Measurements from ENCODE around the gene LRTM1. TPM values are rescaled to one million over a fixed set of nuclear protein-coding genes. Genes with fewer than 3 reads are reported as not detected.
A peak's percentile ranks its signal among the peaks of the same experiment; 100 is the strongest.

LRTM1 gene
- total RNA-seq, 1 donor from 2014 or later, result not detected

DNA sequence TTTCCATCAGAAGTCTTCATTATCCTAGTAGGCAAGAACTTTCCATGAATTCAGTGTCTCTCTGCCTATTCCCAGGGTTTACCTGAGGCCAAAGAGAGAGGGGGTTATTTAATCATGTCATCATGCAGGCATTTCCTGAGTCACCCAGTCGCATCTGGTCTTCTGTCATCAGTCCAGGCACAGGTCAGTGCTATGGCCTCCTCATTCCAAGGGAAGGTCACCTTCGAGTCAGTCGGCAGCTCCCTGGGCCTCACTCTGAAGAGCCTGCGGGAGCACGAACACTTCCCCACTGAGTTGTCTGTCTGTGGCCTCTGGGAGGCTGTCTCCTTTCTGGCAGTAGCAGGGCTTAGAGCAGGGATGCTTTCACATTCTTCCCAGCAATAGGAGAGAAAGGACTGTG lies 26.2 kb upstream of the LRTM1 start:
- Histone ChIP-seq H3K4me3 (no peak overlapping the region), H4K20me1 (ENCODE audit: low read depth) (no peaks in the 10 kb centered on the region), H3K27me3 (no peaks in the 10 kb centered on the region), H3K27ac (no peak overlapping the region), H2AFZ (replicated peaks) (no peak overlapping the region), H3F3A (ENCODE audit: low read depth) (peaks cover 11% of the 10 kb centered on the region), H3K9ac (no peak overlapping the region), H3K36me3 (no peaks in the 10 kb centered on the region), H3K4me1 (peaks cover 15% of the 10 kb centered on the region), H3K4me2 (no peak overlapping the region), H3K79me2 (ENCODE audit: low read depth) (no peaks in the 10 kb centered on the region), H3K9me3 (ENCODE audit: low read depth) (no peaks in the 10 kb centered on the region)
- peaks cover 46% of the 10 kb centered on the region for H3K4me1 Mint-ChIP-seq
- peaks cover under 1% of the 10 kb centered on the region for H3K27me3 Mint-ChIP-seq (ENCODE audit: insufficient read depth, low read depth)
- peak; percentile 20 for DNase-seq (ENCODE audit: low spot score)
- H3K9me3 Mint-ChIP-seq, result no peaks in the 10 kb centered on the region
- no peak overlapping the region for H3K4me3 Mint-ChIP-seq
- H3K36me3 Mint-ChIP-seq, result no peaks in the 10 kb centered on the region
- peak overlapping the region; percentile 46 for H3K27ac Mint-ChIP-seq
- TF ChIP-seq EZH2 (IDR thresholded peaks at IDR 0.05), result no peak
- no peak for TF ChIP-seq EZH2phosphoT487 (IDR thresholded peaks at IDR 0.05)
- TF ChIP-seq, protein P1, sequence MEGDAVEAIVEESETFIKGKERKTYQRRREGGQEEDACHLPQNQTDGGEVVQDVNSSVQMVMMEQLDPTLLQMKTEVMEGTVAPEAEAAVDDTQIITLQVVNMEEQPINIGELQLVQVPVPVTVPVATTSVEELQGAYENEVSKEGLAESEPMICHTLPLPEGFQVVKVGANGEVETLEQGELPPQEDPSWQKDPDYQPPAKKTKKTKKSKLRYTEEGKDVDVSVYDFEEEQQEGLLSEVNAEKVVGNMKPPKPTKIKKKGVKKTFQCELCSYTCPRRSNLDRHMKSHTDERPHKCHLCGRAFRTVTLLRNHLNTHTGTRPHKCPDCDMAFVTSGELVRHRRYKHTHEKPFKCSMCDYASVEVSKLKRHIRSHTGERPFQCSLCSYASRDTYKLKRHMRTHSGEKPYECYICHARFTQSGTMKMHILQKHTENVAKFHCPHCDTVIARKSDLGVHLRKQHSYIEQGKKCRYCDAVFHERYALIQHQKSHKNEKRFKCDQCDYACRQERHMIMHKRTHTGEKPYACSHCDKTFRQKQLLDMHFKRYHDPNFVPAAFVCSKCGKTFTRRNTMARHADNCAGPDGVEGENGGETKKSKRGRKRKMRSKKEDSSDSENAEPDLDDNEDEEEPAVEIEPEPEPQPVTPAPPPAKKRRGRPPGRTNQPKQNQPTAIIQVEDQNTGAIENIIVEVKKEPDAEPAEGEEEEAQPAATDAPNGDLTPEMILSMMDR (IDR thresholded peaks at IDR 0.05), result no peak

DNA sequence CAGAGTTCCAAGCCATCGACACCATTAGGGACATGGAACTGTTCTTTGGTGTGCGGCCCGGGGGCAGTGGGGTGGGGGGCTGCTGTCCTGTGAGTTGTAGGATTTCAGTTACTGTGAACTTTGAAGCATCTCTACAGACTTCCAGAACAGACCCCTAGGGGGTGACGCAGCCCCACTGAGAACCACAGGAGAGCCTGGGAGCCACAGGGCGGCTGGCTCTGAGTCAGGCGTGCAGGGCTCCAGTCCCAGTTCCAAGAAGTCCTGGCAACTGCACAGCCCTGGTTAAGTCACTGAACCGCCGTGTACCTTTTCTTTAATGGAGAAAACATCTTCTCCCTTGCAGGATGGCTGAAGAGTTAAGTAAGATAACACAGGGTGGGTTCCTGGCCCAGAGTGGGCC lies 23.5 kb upstream of the LRTM1 start:
- Mint-ChIP-seq H3K27me3 (ENCODE audit: insufficient read depth, low read depth) (peaks cover 5% of the 10 kb centered on the region), H3K4me1 (peaks cover 41% of the 10 kb centered on the region), H3K9me3 (no peaks in the 10 kb centered on the region), H3K4me3 (no peak overlapping the region), H3K27ac (no peak overlapping the region), H3K36me3 (no peaks in the 10 kb centered on the region)
- Histone ChIP-seq H3K9me3 (ENCODE audit: low read depth) (no peaks in the 10 kb centered on the region), H4K20me1 (ENCODE audit: low read depth) (no peaks in the 10 kb centered on the region), H2AFZ (replicated peaks) (no peak overlapping the region), H3F3A (ENCODE audit: low read depth) (peaks cover 11% of the 10 kb centered on the region), H3K4me2 (no peak overlapping the region), H3K4me3 (no peak overlapping the region), H3K36me3 (no peaks in the 10 kb centered on the region), H3K4me1 (peaks cover 15% of the 10 kb centered on the region), H3K79me2 (ENCODE audit: low read depth) (no peaks in the 10 kb centered on the region), H3K27ac (no peak overlapping the region), H3K27me3 (no peaks in the 10 kb centered on the region), H3K9ac (no peak overlapping the region)
- peak; percentile 74 for DNase-seq (ENCODE audit: low spot score)
- TF ChIP-seq, protein P1 (IDR thresholded peaks at IDR 0.05), result peak; percentile 66
- TF ChIP-seq EZH2 (IDR thresholded peaks at IDR 0.05), result no peak

DNA sequence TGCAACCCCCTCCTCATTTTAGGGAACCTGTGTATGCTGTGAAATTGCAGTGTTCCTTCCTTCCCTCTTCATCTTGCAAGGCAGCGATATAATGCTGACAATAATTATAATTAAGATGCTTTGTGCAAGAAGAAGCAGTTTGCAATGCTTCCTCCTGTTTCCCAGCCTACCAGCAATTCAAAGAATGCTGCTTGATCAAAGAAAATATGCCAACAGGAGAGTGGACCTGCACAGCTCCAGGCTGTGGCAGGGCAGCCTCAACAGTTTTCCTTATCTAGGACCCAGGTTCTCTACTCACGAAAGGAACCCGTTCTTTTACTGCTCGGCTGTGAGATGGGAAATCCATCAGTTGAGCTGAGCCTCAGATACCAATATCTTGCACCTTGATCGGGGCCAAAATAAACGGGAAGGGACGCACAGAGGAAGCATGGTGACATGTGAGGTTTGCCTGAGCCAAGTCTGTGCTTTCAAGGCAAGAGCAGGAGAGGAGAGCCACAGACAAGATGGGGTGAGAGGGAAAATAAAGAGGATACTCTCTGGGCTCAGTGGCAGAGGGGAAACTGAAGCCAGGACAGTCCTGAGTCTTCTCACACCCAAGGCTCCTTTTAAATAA lies 22.6 kb upstream of the LRTM1 start:
- H3K27me3 Mint-ChIP-seq (ENCODE audit: insufficient read depth, low read depth), result peaks cover 5% of the 10 kb centered on the region
- no peak overlapping the region for H3K9ac ChIP-seq

More for the DNA sequence above, 22.6 kb upstream of the LRTM1 start:
- TF ChIP-seq, protein P1 (IDR thresholded peaks at IDR 0.05), result no peak
- TF ChIP-seq EZH2phosphoT487 (IDR thresholded peaks at IDR 0.05), result no peak
- Histone ChIP-seq H4K20me1 (ENCODE audit: low read depth) (no peaks in the 10 kb centered on the region), H3F3A (ENCODE audit: low read depth) (peaks cover 11% of the 10 kb centered on the region), H3K27me3 (no peaks in the 10 kb centered on the region), H3K9me3 (ENCODE audit: low read depth) (no peaks in the 10 kb centered on the region), H2AFZ (replicated peaks) (no peak overlapping the region), H3K4me1 (peaks cover 21% of the 10 kb centered on the region), H3K4me2 (no peak overlapping the region), H3K4me3 (no peak overlapping the region), H3K36me3 (no peaks in the 10 kb centered on the region), H3K27ac (no peak overlapping the region), H3K79me2 (ENCODE audit: low read depth) (no peaks in the 10 kb centered on the region)
- Mint-ChIP-seq H3K9me3 (no peaks in the 10 kb centered on the region), H3K4me1 (peaks cover 47% of the 10 kb centered on the region), H3K36me3 (no peaks in the 10 kb centered on the region), H3K4me3 (peak overlapping the region; percentile 21), H3K27ac (peak overlapping the region; percentile 67)
- DNase-seq (ENCODE audit: low spot score), result no peak

All from neural progenitor cell (in vitro differentiated cells).